Measurements from ENCODE around the gene CHCT1. TPM values are rescaled to one million over a fixed set of nuclear protein-coding genes. Genes with fewer than 3 reads are reported as not detected.

Gene CHCT1
- total RNA-seq, 1 donor from 2014 or later = 1.6 TPM

GRCh38 chr17:60390186-60390585 is 32.1 kb upstream of the CHCT1 start:
- no peaks in the 10 kb centered on the region for H3K36me3 ChIP-seq (ENCODE audit: control insufficient read depth in 3 of 3, insufficient read depth in 3 of 3, low read length in 3 of 3)
- H3K4me1 ChIP-seq (ENCODE audit: control insufficient read depth in 3 of 3, insufficient read depth in 3 of 3, low read length in 3 of 3) = peaks cover 24 to 35% (median 25%) of the 10 kb centered on the region in 3 donors
- H3K27me3 ChIP-seq (ENCODE audit: control insufficient read depth in 3 of 3, insufficient read depth in 3 of 3, low read length in 3 of 3) = no peaks in the 10 kb centered on the region
- H3K4me3 ChIP-seq (ENCODE audit: low read length in 3 of 3) = peak overlapping the region; percentile 83 to 99 (median 90)
- H3K9me3 ChIP-seq (ENCODE audit: control insufficient read depth in 3 of 3, low read length in 3 of 3) = no peaks in the 10 kb centered on the region
- H3K27ac ChIP-seq (ENCODE audit: low read depth, low read length) = peak overlapping the region; percentile 99
- H3K9ac ChIP-seq (ENCODE audit: low read depth in 1 of 3, low read length in 3 of 3) = peak overlapping the region in 2 of 3 donors; percentile 13 to 32

GRCh38 chr17:60390925-60391470 is 31.3 kb upstream of the CHCT1 start:
- Histone ChIP-seq H3K27ac (ENCODE audit: low read depth, low read length) (peak overlapping the region; percentile 99), H3K4me3 (ENCODE audit: low read length in 3 of 3) (peak overlapping the region; percentile 83 to 99 (median 90)), H3K36me3 (ENCODE audit: control insufficient read depth in 3 of 3, insufficient read depth in 3 of 3, low read length in 3 of 3) (no peaks in the 10 kb centered on the region), H3K9ac (ENCODE audit: low read depth in 1 of 3, low read length in 3 of 3) (peak overlapping the region; percentile 93 to 97 (median 95)), H3K9me3 (ENCODE audit: control insufficient read depth in 3 of 3, low read length in 3 of 3) (no peaks in the 10 kb centered on the region), H3K27me3 (ENCODE audit: control insufficient read depth in 3 of 3, insufficient read depth in 3 of 3, low read length in 3 of 3) (no peaks in the 10 kb centered on the region), H3K4me1 (ENCODE audit: control insufficient read depth in 3 of 3, insufficient read depth in 3 of 3, low read length in 3 of 3) (peaks cover 22 to 35% (median 24%) of the 10 kb centered on the region in 3 donors)

GRCh38 chr17:60391471-60392041 is 30.7 kb upstream of the CHCT1 start:
- H3K9me3 ChIP-seq (ENCODE audit: control insufficient read depth in 3 of 3, low read length in 3 of 3) = no peaks in the 10 kb centered on the region
- H3K4me1 ChIP-seq (ENCODE audit: control insufficient read depth in 3 of 3, insufficient read depth in 3 of 3, low read length in 3 of 3) = peaks cover 22 to 32% (median 24%) of the 10 kb centered on the region in 3 donors
- no peaks in the 10 kb centered on the region for H3K27me3 ChIP-seq (ENCODE audit: control insufficient read depth in 3 of 3, insufficient read depth in 3 of 3, low read length in 3 of 3)
- H3K36me3 ChIP-seq (ENCODE audit: control insufficient read depth in 3 of 3, insufficient read depth in 3 of 3, low read length in 3 of 3) = no peaks in the 10 kb centered on the region
- peak overlapping the region; percentile 83 to 99 (median 90) for H3K4me3 ChIP-seq (ENCODE audit: low read length in 3 of 3)
- H3K9ac ChIP-seq (ENCODE audit: low read depth in 1 of 3, low read length in 3 of 3) = peak overlapping the region; percentile 93 to 97 (median 95)
- peak overlapping the region; percentile 99 for H3K27ac ChIP-seq (ENCODE audit: low read depth, low read length)

- Histone ChIP-seq H3K4me3 (ENCODE audit: low read length in 3 of 3) (peak within 1 kb of the TSS; percentile 83 to 99 (median 90)), H3K9ac (ENCODE audit: low read depth in 1 of 3, low read length in 3 of 3) (peak within 1 kb of the TSS; percentile 94 to 98 (median 97)), H3K27ac (ENCODE audit: low read depth, low read length) (peak within 1 kb of the TSS; percentile 99), H3K9me3 (ENCODE audit: control insufficient read depth in 3 of 3, low read length in 3 of 3) (no peaks in the 10 kb centered on the region), H3K4me1 (ENCODE audit: control insufficient read depth in 3 of 3, insufficient read depth in 3 of 3, low read length in 3 of 3) (peaks cover 22 to 29% (median 24%) of the 10 kb centered on the region in 3 donors), H3K36me3 (ENCODE audit: control insufficient read depth in 3 of 3, insufficient read depth in 3 of 3, low read length in 3 of 3) (no peaks in the 10 kb centered on the region), H3K27me3 (ENCODE audit: control insufficient read depth in 3 of 3, insufficient read depth in 3 of 3, low read length in 3 of 3) (no peaks in the 10 kb centered on the region)
Measured at GRCh38 chr17:60392042-60392844, 30.0 kb upstream of the CHCT1 start, which contains the start of gene USP32. USP32 (minus strand) TSS chr17:60392133; CDS start chr17:60391939, 194 bp downstream.

GRCh38 chr17:60392845-60393702 is 29.2 kb upstream of the CHCT1 start:
- peak overlapping the region; percentile 83 to 99 (median 90) for H3K4me3 ChIP-seq (ENCODE audit: low read length in 3 of 3)
- peaks cover 22 to 26% (median 24%) of the 10 kb centered on the region in 3 donors for H3K4me1 ChIP-seq (ENCODE audit: control insufficient read depth in 3 of 3, insufficient read depth in 3 of 3, low read length in 3 of 3)
- no peaks in the 10 kb centered on the region for H3K27me3 ChIP-seq (ENCODE audit: control insufficient read depth in 3 of 3, insufficient read depth in 3 of 3, low read length in 3 of 3)
- peak overlapping the region; percentile 99 for H3K27ac ChIP-seq (ENCODE audit: low read depth, low read length)
- H3K36me3 ChIP-seq (ENCODE audit: control insufficient read depth in 3 of 3, insufficient read depth in 3 of 3, low read length in 3 of 3) = no peaks in the 10 kb centered on the region
- no peaks in the 10 kb centered on the region for H3K9me3 ChIP-seq (ENCODE audit: control insufficient read depth in 3 of 3, low read length in 3 of 3)
- peak overlapping the region; percentile 84 to 98 (median 94) for H3K9ac ChIP-seq (ENCODE audit: low read depth in 1 of 3, low read length in 3 of 3)

GRCh38 chr17:60393840-60394723 is 28.2 kb upstream of the CHCT1 start:
- Histone ChIP-seq H3K4me1 (ENCODE audit: control insufficient read depth in 3 of 3, insufficient read depth in 3 of 3, low read length in 3 of 3) (peaks cover 15 to 26% (median 16%) of the 10 kb centered on the region in 3 donors), H3K27ac (ENCODE audit: low read depth, low read length) (no peak overlapping the region), H3K9me3 (ENCODE audit: control insufficient read depth in 3 of 3, low read length in 3 of 3) (no peaks in the 10 kb centered on the region), H3K36me3 (ENCODE audit: control insufficient read depth in 3 of 3, insufficient read depth in 3 of 3, low read length in 3 of 3) (no peaks in the 10 kb centered on the region), H3K4me3 (ENCODE audit: low read length in 3 of 3) (no peak overlapping the region), H3K9ac (ENCODE audit: low read depth in 1 of 3, low read length in 3 of 3) (no peak overlapping the region), H3K27me3 (ENCODE audit: control insufficient read depth in 3 of 3, insufficient read depth in 3 of 3, low read length in 3 of 3) (no peaks in the 10 kb centered on the region)

GRCh38 chr17:60395508-60396065 is 26.7 kb upstream of the CHCT1 start:
- no peak overlapping the region for H3K9ac ChIP-seq (ENCODE audit: low read depth in 1 of 3, low read length in 3 of 3)
- H3K27ac ChIP-seq (ENCODE audit: low read depth, low read length) = no peak overlapping the region

GRCh38 chr17:60396412-60396811 is 25.9 kb upstream of the CHCT1 start:
- Histone ChIP-seq H3K36me3 (ENCODE audit: control insufficient read depth in 3 of 3, insufficient read depth in 3 of 3, low read length in 3 of 3) (no peaks in the 10 kb centered on the region), H3K9me3 (ENCODE audit: control insufficient read depth in 3 of 3, low read length in 3 of 3) (no peaks in the 10 kb centered on the region), H3K27me3 (ENCODE audit: control insufficient read depth in 3 of 3, insufficient read depth in 3 of 3, low read length in 3 of 3) (no peaks in the 10 kb centered on the region), H3K9ac (ENCODE audit: low read depth in 1 of 3, low read length in 3 of 3) (no peak overlapping the region), H3K4me1 (ENCODE audit: control insufficient read depth in 3 of 3, insufficient read depth in 3 of 3, low read length in 3 of 3) (peaks cover under 1 to 9% (median 4%) of the 10 kb centered on the region in 3 donors), H3K4me3 (ENCODE audit: low read length in 3 of 3) (no peak overlapping the region), H3K27ac (ENCODE audit: low read depth, low read length) (no peak overlapping the region)

More at GRCh38 chr17:60395508-60396065, 26.7 kb upstream of the CHCT1 start:
- Histone ChIP-seq H3K4me1 (ENCODE audit: control insufficient read depth in 3 of 3, insufficient read depth in 3 of 3, low read length in 3 of 3) (peaks cover 8 to 17% (median 8%) of the 10 kb centered on the region in 3 donors), H3K4me3 (ENCODE audit: low read length in 3 of 3) (no peak overlapping the region), H3K9me3 (ENCODE audit: control insufficient read depth in 3 of 3, low read length in 3 of 3) (no peaks in the 10 kb centered on the region), H3K36me3 (ENCODE audit: control insufficient read depth in 3 of 3, insufficient read depth in 3 of 3, low read length in 3 of 3) (no peaks in the 10 kb centered on the region), H3K27me3 (ENCODE audit: control insufficient read depth in 3 of 3, insufficient read depth in 3 of 3, low read length in 3 of 3) (no peaks in the 10 kb centered on the region)

Data from skeletal muscle tissue (tissue), 4 donors.